Neural progenitor cell (in vitro differentiated cells): ENCODE results near the gene BHLHA15. TPM values are rescaled to one million over a fixed set of nuclear protein-coding genes. Genes with fewer than 3 reads are reported as not detected.
"Not testable (repeated sequence)": the region's sequence is repeated elsewhere in the genome, so short reads cannot be mapped to it uniquely, and the experiment has no call there.

Source experiments
- DNase-seq: peaks from one replicate; pipeline ENCODE4 v3.0.0-alpha.2; 2016; ENCODE audit warnings: low spot score
- H2AFZ ChIP-seq: fragments of 200-600 bp; sonication (generic); replicated peaks from 2 replicates; pipeline ENCODE4 v1.6.1; 2016; ENCODE audit warnings: antibody characterized with exemption
- H3F3A ChIP-seq: fragments of 200-600 bp; sonication (generic); 2 replicates; pipeline ENCODE4 v1.6.1; 2016; ENCODE audit warnings: antibody characterized with exemption, low read depth
- H3K27ac ChIP-seq: fragments of 200-600 bp; sonication (generic); 2 replicates; pipeline ENCODE4 v1.5.1; 2016; ENCODE audit warnings: mild to moderate bottlenecking
- H3K27me3 ChIP-seq: fragments of 200-600 bp; sonication (generic); 2 replicates; pipeline ENCODE4 v1.6.1; 2016; ENCODE audit warnings: mild to moderate bottlenecking, moderate library complexity
- H3K36me3 ChIP-seq: fragments of 200-600 bp; sonication (generic); 2 replicates; pipeline ENCODE4 v1.5.1; 2016
- H3K4me1 ChIP-seq: fragments of 200-600 bp; sonication (generic); 2 replicates; pipeline ENCODE4 v1.6.1; 2016; ENCODE audit warnings: mixed run types
- H3K4me2 ChIP-seq: fragments of 200-600 bp; sonication (generic); 2 replicates; pipeline ENCODE4 v1.6.1; 2016
- H3K4me3 ChIP-seq: fragments of 200-600 bp; sonication (generic); 2 replicates; pipeline ENCODE4 v1.5.1; 2016
- H3K79me2 ChIP-seq: fragments of 200-600 bp; sonication (generic); 2 replicates; pipeline ENCODE4 v1.6.1; 2016; ENCODE audit warnings: low read depth
- H3K9ac ChIP-seq: fragments of 200-600 bp; sonication (generic); 2 replicates; pipeline ENCODE4 v1.6.1; 2016
- H3K9me3 ChIP-seq: fragments of 200-600 bp; sonication (generic); 2 replicates; pipeline ENCODE4 v1.5.1; 2016; ENCODE audit warnings: low read depth
- H4K20me1 ChIP-seq: fragments of 200-600 bp; sonication (generic); 2 replicates; pipeline ENCODE4 v1.6.1; 2016; ENCODE audit warnings: low read depth
- H3K27ac Mint-ChIP-seq: 3 replicates; pipeline ENCODE4 v1.8.0; 2021; ENCODE audit warnings: mixed read lengths
- H3K27me3 Mint-ChIP-seq: 2 replicates; pipeline ENCODE4 v1.8.0; 2022; ENCODE audit warnings: low read depth, mild to moderate bottlenecking, inconsistent platforms, moderate library complexity, mixed read lengths; ENCODE audit not compliant: insufficient read depth
- H3K36me3 Mint-ChIP-seq: 3 replicates; pipeline ENCODE4 v1.8.0; 2021; ENCODE audit warnings: mixed read lengths
- H3K4me1 Mint-ChIP-seq: 3 replicates; pipeline ENCODE4 v1.8.0; 2021; ENCODE audit warnings: mixed read lengths
- H3K4me3 Mint-ChIP-seq: 3 replicates; pipeline ENCODE4 v1.8.0; 2021; ENCODE audit warnings: mild to moderate bottlenecking, moderate library complexity, mixed read lengths
- H3K9me3 Mint-ChIP-seq: 3 replicates; pipeline ENCODE4 v1.8.0; 2020; ENCODE audit warnings: mixed read lengths
- EZH2 ChIP-seq: fragments of 200-600 bp; sonication (generic); IDR thresholded peaks from 2 replicates; pipeline ENCODE4 v1.6.1; 2017; ENCODE audit warnings: antibody characterized with exemption, mild to moderate bottlenecking, moderate library complexity
- EZH2phosphoT487 ChIP-seq: fragments of 200-600 bp; sonication (generic); IDR thresholded peaks from 2 replicates; pipeline ENCODE4 v1.6.1; 2017; ENCODE audit warnings: antibody characterized with exemption
- total RNA-seq: library from RNA; depleted of rRNA; stranded (reverse); fragments of >200 nt; gene quantifications from 2 replicates; pipeline ENCODE4 v1.2.3, GENCODE V29; 2015; ENCODE audit warnings: low replicate concordance
- TF ChIP-seq, protein P1 (sequence below): fragments of 200-600 bp; sonication (generic); IDR thresholded peaks from 2 replicates; pipeline ENCODE4 v1.5.1; 2017; ENCODE audit warnings: antibody characterized with exemption, mild to moderate bottlenecking

Gene BHLHA15
- total RNA-seq, 1 donor from 2014 or later: 0.69 TPM

DNA sequence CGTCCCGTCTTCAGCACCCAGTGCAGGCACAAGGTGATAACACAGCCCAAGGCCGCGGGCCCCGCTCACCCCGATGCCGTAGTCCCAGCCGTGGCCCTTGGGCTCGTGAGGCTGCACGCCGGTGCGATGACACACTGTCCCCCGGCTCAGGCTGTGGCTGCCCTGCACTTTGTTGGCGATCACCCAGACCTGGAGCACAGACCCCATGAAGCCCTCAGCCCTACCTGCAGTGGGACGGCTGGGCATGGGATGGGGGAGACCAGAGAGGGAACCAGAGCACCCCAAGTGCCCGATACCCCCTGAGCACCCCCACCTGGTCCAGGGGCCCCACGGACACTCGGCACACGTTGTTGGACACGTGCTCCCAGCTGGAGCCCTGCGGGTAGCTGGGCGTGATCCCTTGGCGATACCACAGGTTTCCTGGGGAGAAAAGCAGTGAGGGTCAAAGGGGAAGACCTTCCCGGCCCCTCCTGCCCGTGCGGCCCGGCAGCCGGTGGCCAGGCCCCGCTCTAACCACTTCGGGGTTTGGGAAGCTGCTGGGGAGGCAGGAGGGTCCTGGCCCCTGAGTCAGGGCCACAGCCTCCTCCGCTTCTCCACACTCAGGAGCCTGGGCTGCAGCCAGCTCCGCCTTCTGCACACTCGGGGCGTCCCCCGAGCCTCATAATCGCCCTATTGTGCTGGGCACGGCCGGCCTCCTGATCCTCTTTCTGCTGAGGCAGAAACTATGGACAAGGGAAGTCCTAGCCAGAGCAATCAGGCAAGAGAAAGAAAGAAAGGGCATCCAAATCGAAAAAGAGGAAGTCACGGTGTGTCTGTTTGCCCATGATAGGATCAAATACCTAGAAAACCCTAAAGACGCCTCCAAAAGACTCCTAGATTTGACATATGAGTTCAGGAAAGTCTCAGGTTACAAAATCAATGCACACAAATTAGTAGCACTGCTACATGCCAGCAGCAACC is 6.7 kb downstream of the BHLHA15 start:
- peaks cover 6% of the 10 kb centered on the region for H3K4me1 Mint-ChIP-seq
- peak overlapping the region; percentile 67 for H3K4me2 ChIP-seq
- H3K79me2 ChIP-seq: no peaks in the 10 kb centered on the region
- TF ChIP-seq EZH2phosphoT487 (no peak), EZH2 (no peak)
- TF ChIP-seq, protein P1, sequence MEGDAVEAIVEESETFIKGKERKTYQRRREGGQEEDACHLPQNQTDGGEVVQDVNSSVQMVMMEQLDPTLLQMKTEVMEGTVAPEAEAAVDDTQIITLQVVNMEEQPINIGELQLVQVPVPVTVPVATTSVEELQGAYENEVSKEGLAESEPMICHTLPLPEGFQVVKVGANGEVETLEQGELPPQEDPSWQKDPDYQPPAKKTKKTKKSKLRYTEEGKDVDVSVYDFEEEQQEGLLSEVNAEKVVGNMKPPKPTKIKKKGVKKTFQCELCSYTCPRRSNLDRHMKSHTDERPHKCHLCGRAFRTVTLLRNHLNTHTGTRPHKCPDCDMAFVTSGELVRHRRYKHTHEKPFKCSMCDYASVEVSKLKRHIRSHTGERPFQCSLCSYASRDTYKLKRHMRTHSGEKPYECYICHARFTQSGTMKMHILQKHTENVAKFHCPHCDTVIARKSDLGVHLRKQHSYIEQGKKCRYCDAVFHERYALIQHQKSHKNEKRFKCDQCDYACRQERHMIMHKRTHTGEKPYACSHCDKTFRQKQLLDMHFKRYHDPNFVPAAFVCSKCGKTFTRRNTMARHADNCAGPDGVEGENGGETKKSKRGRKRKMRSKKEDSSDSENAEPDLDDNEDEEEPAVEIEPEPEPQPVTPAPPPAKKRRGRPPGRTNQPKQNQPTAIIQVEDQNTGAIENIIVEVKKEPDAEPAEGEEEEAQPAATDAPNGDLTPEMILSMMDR: no peak
- H3K27ac ChIP-seq: peak overlapping the region; percentile 73
- no peaks in the 10 kb centered on the region for H4K20me1 ChIP-seq
- H3K4me3 ChIP-seq: no peak overlapping the region
- no peaks in the 10 kb centered on the region for H3K36me3 ChIP-seq
- H3K9me3 ChIP-seq: no peaks in the 10 kb centered on the region
- peaks cover 2% of the 10 kb centered on the region for H3K9me3 Mint-ChIP-seq
- H3F3A ChIP-seq: peaks cover 14% of the 10 kb centered on the region
- no peaks in the 10 kb centered on the region for H3K27me3 Mint-ChIP-seq
- peaks cover 18% of the 10 kb centered on the region for H3K4me1 ChIP-seq
- peak; percentile 75 for DNase-seq
- H3K4me3 Mint-ChIP-seq: no peak overlapping the region
- peaks cover 8% of the 10 kb centered on the region for H3K36me3 Mint-ChIP-seq
- peak overlapping the region; percentile 3 for H3K27ac Mint-ChIP-seq
- H3K27me3 ChIP-seq: no peaks in the 10 kb centered on the region
- H3K9ac ChIP-seq: no peak overlapping the region
- peak overlapping the region; percentile 69 for H2AFZ ChIP-seq

DNA sequence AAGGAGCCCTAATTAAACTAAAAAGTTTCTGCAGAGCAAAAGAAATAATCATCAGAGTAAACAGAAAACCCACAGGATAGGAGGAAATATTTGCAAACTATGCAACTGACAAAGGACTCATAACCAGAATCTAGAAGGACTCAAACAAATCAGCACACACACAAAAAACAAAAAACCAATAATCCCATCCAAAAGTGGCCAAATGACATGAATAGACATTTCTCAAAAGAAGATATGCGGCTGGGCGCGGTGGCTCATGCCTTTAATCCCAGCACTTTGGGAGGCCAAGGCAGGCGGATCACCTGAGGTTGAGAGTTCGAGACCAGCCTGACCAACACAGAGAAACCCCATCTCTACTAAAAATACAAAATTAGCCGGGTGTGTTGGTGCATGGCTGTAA is 8.1 kb downstream of the BHLHA15 start:
- not testable (repeated sequence) for H3K27ac Mint-ChIP-seq, H3K27ac ChIP-seq, H3K27me3 ChIP-seq, DNase-seq, H3K79me2 ChIP-seq, H3K27me3 Mint-ChIP-seq, H3K4me1 Mint-ChIP-seq, H3K4me3 Mint-ChIP-seq, H3K9me3 Mint-ChIP-seq, H3K9me3 ChIP-seq, H3K9ac ChIP-seq, H3K4me3 ChIP-seq, H3K4me2 ChIP-seq, H4K20me1 ChIP-seq, H2AFZ ChIP-seq, H3K36me3 Mint-ChIP-seq, H3K36me3 ChIP-seq
- Histone ChIP-seq H3F3A (peaks cover 14% of the 10 kb centered on the region), H3K4me1 (peaks cover 18% of the 10 kb centered on the region)

DNA sequence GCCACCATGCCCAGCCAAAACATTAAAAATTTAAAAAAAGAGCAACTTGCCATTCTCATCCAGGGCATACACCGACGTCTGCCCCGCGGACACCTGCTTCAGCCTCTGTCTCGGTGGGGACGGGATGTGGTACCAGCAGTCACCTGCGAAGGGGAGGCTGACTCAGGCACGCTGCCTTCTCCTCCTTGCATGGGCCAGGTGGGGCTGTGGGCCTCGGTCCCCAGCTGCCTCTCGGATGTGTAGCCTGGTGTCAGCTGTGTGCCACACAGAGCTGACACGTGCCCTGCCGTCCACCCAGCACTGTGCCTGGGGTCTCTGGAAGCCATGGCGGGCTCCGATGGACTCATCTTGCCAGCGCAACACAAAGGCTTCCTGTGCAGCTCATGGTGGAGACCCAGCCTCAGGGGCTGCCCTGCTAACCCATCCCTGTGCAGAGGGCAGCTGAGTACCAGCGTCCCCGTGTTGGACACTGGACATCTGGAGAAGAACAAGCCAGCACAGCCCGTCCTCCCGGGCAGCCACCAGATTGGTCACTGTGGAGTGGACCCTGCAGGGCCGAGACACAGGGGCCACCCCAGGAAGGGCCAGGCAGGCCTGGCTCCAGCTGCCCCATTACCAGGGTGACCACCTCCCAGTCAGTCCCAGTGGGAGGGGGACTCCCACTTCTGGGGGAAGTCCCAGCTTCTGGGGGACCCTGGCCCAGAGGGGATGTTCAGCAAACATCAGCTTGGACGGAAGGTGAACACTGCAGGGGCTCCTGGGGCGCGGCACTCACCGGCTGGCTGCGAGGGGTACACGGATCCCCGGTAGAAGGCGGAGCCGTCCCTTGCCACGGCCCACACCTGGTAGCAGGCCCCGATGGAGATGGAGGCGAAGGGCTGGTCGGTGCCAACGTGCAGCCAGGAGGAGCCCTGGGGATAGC is 10.6 kb downstream of the BHLHA15 start:
- Mint-ChIP-seq H3K9me3 (peaks cover 2% of the 10 kb centered on the region), H3K27me3 (no peaks in the 10 kb centered on the region), H3K4me1 (peaks cover 6% of the 10 kb centered on the region), H3K36me3 (peaks cover 11% of the 10 kb centered on the region), H3K4me3 (no peak overlapping the region), H3K27ac (no peak overlapping the region)
- no peak for DNase-seq
- no peaks in the 10 kb centered on the region for H3K9me3 ChIP-seq
- peaks cover 14% of the 10 kb centered on the region for H3F3A ChIP-seq
- H3K4me2 ChIP-seq: no peak overlapping the region
- H3K79me2 ChIP-seq: no peaks in the 10 kb centered on the region
- H3K27me3 ChIP-seq: no peaks in the 10 kb centered on the region
- H4K20me1 ChIP-seq: no peaks in the 10 kb centered on the region
- H3K27ac ChIP-seq: no peak overlapping the region
- no peak overlapping the region for H3K4me3 ChIP-seq
- H3K9ac ChIP-seq: no peak overlapping the region
- no peaks in the 10 kb centered on the region for H3K36me3 ChIP-seq
- TF ChIP-seq, protein P1: no peak
- TF ChIP-seq EZH2: no peak
- no peak for TF ChIP-seq EZH2phosphoT487
- H2AFZ ChIP-seq: no peak overlapping the region
- H3K4me1 ChIP-seq: peaks cover 18% of the 10 kb centered on the region
